ENCODE measurements around the gene TAS1R3. TPM values are rescaled to one million over a fixed set of nuclear protein-coding genes. Genes with fewer than 3 reads are reported as not detected.
"Not testable (repeated sequence)": the region's sequence is repeated elsewhere in the genome, so short reads cannot be mapped to it uniquely, and the experiment has no call there.

TAS1R3 gene
- total RNA-seq, 1 donor from 2014 or later: 1.6 TPM

- no peaks in the 10 kb centered on the region for H3K27me3 ChIP-seq (ENCODE audit: control insufficient read depth in 3 of 3, insufficient read depth in 3 of 3, low read length in 3 of 3)
- no peaks in the 10 kb centered on the region for H3K9me3 ChIP-seq (ENCODE audit: control insufficient read depth in 3 of 3, low read length in 3 of 3)
- H3K9ac ChIP-seq (ENCODE audit: low read depth in 1 of 3, low read length in 3 of 3): no peak overlapping the region
- no peak overlapping the region for H3K27ac ChIP-seq (ENCODE audit: low read depth, low read length)
- H3K4me1 ChIP-seq (ENCODE audit: control insufficient read depth in 3 of 3, insufficient read depth in 3 of 3, low read length in 3 of 3): peaks cover 23 to 45% (median 38%) of the 10 kb centered on the region in 3 donors
- no peak overlapping the region for H3K4me3 ChIP-seq (ENCODE audit: low read length in 3 of 3)
- peaks cover 49 to 60% (median 50%) of the 10 kb centered on the region in 3 donors for H3K36me3 ChIP-seq (ENCODE audit: control insufficient read depth in 3 of 3, insufficient read depth in 3 of 3, low read length in 3 of 3)
These were observed 15.6 kb upstream of the TAS1R3 start for GRCh38 chr1:1315435-1315954.

- not testable (repeated sequence) for H3K27me3 ChIP-seq (ENCODE audit: control insufficient read depth in 3 of 3, insufficient read depth in 3 of 3, low read length in 3 of 3); H3K4me3 ChIP-seq (ENCODE audit: low read length in 3 of 3); H3K27ac ChIP-seq (ENCODE audit: low read depth, low read length); H3K9me3 ChIP-seq (ENCODE audit: control insufficient read depth in 3 of 3, low read length in 3 of 3); H3K9ac ChIP-seq (ENCODE audit: low read depth in 1 of 3, low read length in 3 of 3)
- peaks cover 45 to 57% (median 46%) of the 10 kb centered on the region in 3 donors for H3K36me3 ChIP-seq (ENCODE audit: control insufficient read depth in 3 of 3, insufficient read depth in 3 of 3, low read length in 3 of 3)
- peaks cover 30 to 52% (median 44%) of the 10 kb centered on the region in 3 donors for H3K4me1 ChIP-seq (ENCODE audit: control insufficient read depth in 3 of 3, insufficient read depth in 3 of 3, low read length in 3 of 3)
These were observed 14.9 kb upstream of the TAS1R3 start for GRCh38 chr1:1316199-1316598.

- H3K9me3 ChIP-seq (ENCODE audit: control insufficient read depth in 3 of 3, low read length in 3 of 3): no peaks in the 10 kb centered on the region
- H3K4me1 ChIP-seq (ENCODE audit: control insufficient read depth in 3 of 3, insufficient read depth in 3 of 3, low read length in 3 of 3): peaks cover 41 to 63% (median 55%) of the 10 kb centered on the region in 3 donors
- H3K36me3 ChIP-seq (ENCODE audit: control insufficient read depth in 3 of 3, insufficient read depth in 3 of 3, low read length in 3 of 3): peaks cover 38 to 49% (median 40%) of the 10 kb centered on the region in 3 donors
- no peaks in the 10 kb centered on the region for H3K27me3 ChIP-seq (ENCODE audit: control insufficient read depth in 3 of 3, insufficient read depth in 3 of 3, low read length in 3 of 3)
- peak overlapping the region in 1 of 3 donors; percentile 54 for H3K9ac ChIP-seq (ENCODE audit: low read depth in 1 of 3, low read length in 3 of 3)
- no peak overlapping the region for H3K4me3 ChIP-seq (ENCODE audit: low read length in 3 of 3)
- H3K27ac ChIP-seq (ENCODE audit: low read depth, low read length): peak overlapping the region; percentile 79
These were observed 13.7 kb upstream of the TAS1R3 start for GRCh38 chr1:1317420-1317819.

GRCh38 chr1:1318131-1318652, 12.9 kb upstream of the TAS1R3 start:
- no peaks in the 10 kb centered on the region for H3K9me3 ChIP-seq (ENCODE audit: control insufficient read depth in 3 of 3, low read length in 3 of 3)
- no peaks in the 10 kb centered on the region for H3K27me3 ChIP-seq (ENCODE audit: control insufficient read depth in 3 of 3, insufficient read depth in 3 of 3, low read length in 3 of 3)
- H3K36me3 ChIP-seq (ENCODE audit: control insufficient read depth in 3 of 3, insufficient read depth in 3 of 3, low read length in 3 of 3): peaks cover 31 to 45% (median 38%) of the 10 kb centered on the region in 3 donors
- H3K4me1 ChIP-seq (ENCODE audit: control insufficient read depth in 3 of 3, insufficient read depth in 3 of 3, low read length in 3 of 3): peaks cover 42 to 63% (median 53%) of the 10 kb centered on the region in 3 donors
- peak overlapping the region; percentile 79 for H3K27ac ChIP-seq (ENCODE audit: low read depth, low read length)
- H3K4me3 ChIP-seq (ENCODE audit: low read length in 3 of 3): no peak overlapping the region
- peak overlapping the region in 1 of 3 donors; percentile 38 for H3K9ac ChIP-seq (ENCODE audit: low read depth in 1 of 3, low read length in 3 of 3)

GRCh38 chr1:1318777-1319645, 12.1 kb upstream of the TAS1R3 start:
- H3K36me3 ChIP-seq (ENCODE audit: control insufficient read depth in 3 of 3, insufficient read depth in 3 of 3, low read length in 3 of 3): peaks cover 23 to 36% (median 30%) of the 10 kb centered on the region in 3 donors
- H3K9ac ChIP-seq (ENCODE audit: low read depth in 1 of 3, low read length in 3 of 3): no peak overlapping the region
- H3K27me3 ChIP-seq (ENCODE audit: control insufficient read depth in 3 of 3, insufficient read depth in 3 of 3, low read length in 3 of 3): no peaks in the 10 kb centered on the region
- peaks cover 41 to 61% (median 51%) of the 10 kb centered on the region in 3 donors for H3K4me1 ChIP-seq (ENCODE audit: control insufficient read depth in 3 of 3, insufficient read depth in 3 of 3, low read length in 3 of 3)
- peak overlapping the region; percentile 79 for H3K27ac ChIP-seq (ENCODE audit: low read depth, low read length)
- H3K4me3 ChIP-seq (ENCODE audit: low read length in 3 of 3): no peak overlapping the region
- no peaks in the 10 kb centered on the region for H3K9me3 ChIP-seq (ENCODE audit: control insufficient read depth in 3 of 3, low read length in 3 of 3)

GRCh38 chr1:1319646-1319941, 11.5 kb upstream of the TAS1R3 start:
- H3K9me3 ChIP-seq (ENCODE audit: control insufficient read depth in 3 of 3, low read length in 3 of 3): no peaks in the 10 kb centered on the region
- H3K4me3 ChIP-seq (ENCODE audit: low read length in 3 of 3): no peak overlapping the region
- H3K36me3 ChIP-seq (ENCODE audit: control insufficient read depth in 3 of 3, insufficient read depth in 3 of 3, low read length in 3 of 3): peaks cover 17 to 31% (median 24%) of the 10 kb centered on the region in 3 donors
- no peak overlapping the region for H3K9ac ChIP-seq (ENCODE audit: low read depth in 1 of 3, low read length in 3 of 3)
- H3K4me1 ChIP-seq (ENCODE audit: control insufficient read depth in 3 of 3, insufficient read depth in 3 of 3, low read length in 3 of 3): peaks cover 41 to 61% (median 51%) of the 10 kb centered on the region in 3 donors
- no peak overlapping the region for H3K27ac ChIP-seq (ENCODE audit: low read depth, low read length)
- H3K27me3 ChIP-seq (ENCODE audit: control insufficient read depth in 3 of 3, insufficient read depth in 3 of 3, low read length in 3 of 3): no peaks in the 10 kb centered on the region

GRCh38 chr1:1320666-1321448, 10.2 kb upstream of the TAS1R3 start:
- Histone ChIP-seq H3K9ac (ENCODE audit: low read depth in 1 of 3, low read length in 3 of 3) (peak overlapping the region; percentile 14 to 62 (median 51)), H3K36me3 (ENCODE audit: control insufficient read depth in 3 of 3, insufficient read depth in 3 of 3, low read length in 3 of 3) (peaks cover 10 to 26% (median 16%) of the 10 kb centered on the region in 3 donors), H3K9me3 (ENCODE audit: control insufficient read depth in 3 of 3, low read length in 3 of 3) (no peaks in the 10 kb centered on the region), H3K27me3 (ENCODE audit: control insufficient read depth in 3 of 3, insufficient read depth in 3 of 3, low read length in 3 of 3) (no peaks in the 10 kb centered on the region), H3K4me1 (ENCODE audit: control insufficient read depth in 3 of 3, insufficient read depth in 3 of 3, low read length in 3 of 3) (peaks cover 52 to 72% (median 60%) of the 10 kb centered on the region in 3 donors), H3K4me3 (ENCODE audit: low read length in 3 of 3) (peak overlapping the region in 1 of 3 donors; percentile 6), H3K27ac (ENCODE audit: low read depth, low read length) (no peak overlapping the region)

GRCh38 chr1:1321477-1321876, 9.6 kb upstream of the TAS1R3 start:
- Histone ChIP-seq H3K9me3 (ENCODE audit: control insufficient read depth in 3 of 3, low read length in 3 of 3) (no peaks in the 10 kb centered on the region), H3K4me1 (ENCODE audit: control insufficient read depth in 3 of 3, insufficient read depth in 3 of 3, low read length in 3 of 3) (peaks cover 58 to 78% (median 67%) of the 10 kb centered on the region in 3 donors), H3K4me3 (ENCODE audit: low read length in 3 of 3) (peak overlapping the region in 1 of 3 donors; percentile 6), H3K27ac (ENCODE audit: low read depth, low read length) (no peak overlapping the region), H3K36me3 (ENCODE audit: control insufficient read depth in 3 of 3, insufficient read depth in 3 of 3, low read length in 3 of 3) (peaks cover 10 to 30% (median 16%) of the 10 kb centered on the region in 3 donors), H3K27me3 (ENCODE audit: control insufficient read depth in 3 of 3, insufficient read depth in 3 of 3, low read length in 3 of 3) (no peaks in the 10 kb centered on the region), H3K9ac (ENCODE audit: low read depth in 1 of 3, low read length in 3 of 3) (peak overlapping the region in 2 of 3 donors; percentile 51 to 62)

GRCh38 chr1:1322418-1322817, 8.7 kb upstream of the TAS1R3 start:
- H3K9ac ChIP-seq (ENCODE audit: low read depth in 1 of 3, low read length in 3 of 3): no peak overlapping the region

More at GRCh38 chr1:1322418-1322817, 8.7 kb upstream of the TAS1R3 start:
- Histone ChIP-seq H3K4me3 (ENCODE audit: low read length in 3 of 3) (no peak overlapping the region), H3K9me3 (ENCODE audit: control insufficient read depth in 3 of 3, low read length in 3 of 3) (no peaks in the 10 kb centered on the region), H3K27me3 (ENCODE audit: control insufficient read depth in 3 of 3, insufficient read depth in 3 of 3, low read length in 3 of 3) (no peaks in the 10 kb centered on the region), H3K27ac (ENCODE audit: low read depth, low read length) (no peak overlapping the region), H3K4me1 (ENCODE audit: control insufficient read depth in 3 of 3, insufficient read depth in 3 of 3, low read length in 3 of 3) (peaks cover 63 to 81% (median 72%) of the 10 kb centered on the region in 3 donors), H3K36me3 (ENCODE audit: control insufficient read depth in 3 of 3, insufficient read depth in 3 of 3, low read length in 3 of 3) (peaks cover 13 to 36% (median 19%) of the 10 kb centered on the region in 3 donors)
